PC-9 (cell line): Measurements from ENCODE around the gene HSPA2. TPM values are rescaled to one million over a fixed set of nuclear protein-coding genes. Genes with fewer than 3 reads are reported as not detected.

ENCODE experiments used
- BruUV-seq: library from RNA; stranded (reverse); fragments of 400-500 nt; replicated peaks from 2 replicates; lab custom pipeline; 2021; lab: Mats Ljungman, UMichigan
- CTCF ChIA-PET: fragments of 300-600 bp; sonication (Branson Sonifier 250); formaldehyde crosslinking; loops from one replicate; lab custom pipeline; 2022; ENCODE audit warnings: antibody characterized with exemption; lab: Charles Lee
- POLR2A ChIA-PET: fragments of 300-600 bp; sonication (Branson Sonifier 250); formaldehyde crosslinking; loops from one replicate; lab custom pipeline; 2022; ENCODE audit warnings: antibody characterized with exemption; ENCODE audit not compliant: unreplicated experiment; lab: Charles Lee
- DNase-seq, 2 experiments: peaks; one replicate each; pipeline versions ENCODE4 v3.0.0 to v3.0.0-alpha.2; 2015 to 2022; ENCODE audit warnings: mixed read lengths in 1 of 2
- H2AFZ ChIP-seq: fragments of 200-600 bp; sonication (generic); 2 replicates; pipeline ENCODE4 v1.8.1; 2017; ENCODE audit warnings: antibody characterized with exemption
- H3F3A ChIP-seq: fragments of 200-600 bp; sonication (generic); 2 replicates; pipeline ENCODE4 v1.8.1; 2017; ENCODE audit warnings: antibody characterized with exemption, mild to moderate bottlenecking, low read depth; ENCODE audit not compliant: insufficient read depth
- H3K27ac ChIP-seq: fragments of 200-600 bp; sonication (generic); 2 replicates; pipeline ENCODE4 v1.6.1; 2016; ENCODE audit warnings: mixed run types
- H3K27me3 ChIP-seq: fragments of 200-600 bp; sonication (generic); 2 replicates; pipeline ENCODE4 v1.6.1; 2016; ENCODE audit warnings: low read depth, mixed run types; ENCODE audit not compliant: insufficient read depth
- H3K36me3 ChIP-seq: fragments of 200-600 bp; sonication (generic); 2 replicates; pipeline ENCODE4 v1.6.1; 2016; ENCODE audit warnings: low read depth, mixed run types
- H3K4me1 ChIP-seq: fragments of 200-600 bp; sonication (generic); replicated peaks from 2 replicates; pipeline ENCODE4 v1.6.1; 2016; ENCODE audit warnings: mixed run types; ENCODE audit not compliant: insufficient read depth
- H3K4me2 ChIP-seq: fragments of 200-600 bp; sonication (generic); 2 replicates; pipeline ENCODE4 v1.6.1; 2017; ENCODE audit warnings: mixed run types
- H3K4me3 ChIP-seq: fragments of 200-600 bp; sonication (generic); 2 replicates; pipeline ENCODE4 v1.6.1; 2016; ENCODE audit warnings: mixed run types
- H3K79me2 ChIP-seq: fragments of 200-600 bp; sonication (generic); 2 replicates; pipeline ENCODE4 v1.6.1; 2017; ENCODE audit warnings: low read depth, mixed run types
- H3K9me2 ChIP-seq: fragments of 200-600 bp; sonication (generic); 2 replicates; pipeline ENCODE4 v1.8.1; 2017; ENCODE audit warnings: mild to moderate bottlenecking; ENCODE audit not compliant: insufficient read depth
- H3K9me3 ChIP-seq: fragments of 200-600 bp; sonication (generic); 2 replicates; pipeline ENCODE4 v1.8.1; 2016; ENCODE audit warnings: low read depth; ENCODE audit not compliant: insufficient read depth
- H4K20me1 ChIP-seq: fragments of 200-600 bp; sonication (generic); 2 replicates; pipeline ENCODE4 v1.8.1; 2017; ENCODE audit not compliant: insufficient read depth
- EZH2 ChIP-seq: fragments of 200-600 bp; sonication (generic); IDR thresholded peaks from 2 replicates; pipeline ENCODE4 v1.8.0; 2017; ENCODE audit warnings: antibody characterized with exemption, low read depth
- intact Hi-C: fragments of 100-400 bp; cut with micrococcal nuclease; formaldehyde crosslinking; loops from one replicate; pipeline ENCODE4 v1.10.0; 2022; ENCODE audit not compliant: unreplicated experiment
- total RNA-seq: library from RNA; stranded (reverse); gene quantifications from 2 replicates; pipeline ENCODE4 v1.2.3, GENCODE V29; 2021
- TF ChIP-seq, protein P1 (sequence below): fragments of 200-600 bp; sonication (generic); conservative IDR thresholded peaks from 2 replicates; pipeline ENCODE4 v1.6.1; 2017; ENCODE audit warnings: mixed run types, antibody characterized with exemption, mild to moderate bottlenecking, moderate library complexity

The HSPA2 gene
- total RNA-seq, 1 experiment from 2014 or later: 11.0 TPM

GRCh38 chr14:64510825-64511671, 29.5 kb upstream of the HSPA2 start:
- H3F3A ChIP-seq: peaks cover 33% of the 10 kb centered on the region; the same call in 1 of the 2 replicates
- peak; percentile 62 to 64 for DNase-seq
- intact Hi-C loops: loop anchor here (1.0 kb wide), 1 partner anchor 167 kb away; no protein-coding TSS in a partner anchor
- no peak overlapping the region for H3K4me3 ChIP-seq
- H3K9me3 ChIP-seq: no peaks in the 10 kb centered on the region
- peak overlapping the region; percentile 32 for H3K4me2 ChIP-seq
- POLR2A ChIA-PET: interaction anchor here (0.6 to 0.8 kb wide), 5 partner anchors 66 to 806 kb away, joined by 3 to 6 read pairs (median 4); partner anchors contain the start of gene MTHFD1
- H3K4me1 ChIP-seq: peaks cover 58% of the 10 kb centered on the region
- H3K79me2 ChIP-seq: peaks cover 98% of the 10 kb centered on the region
- peak overlapping the region; percentile 35 for H3K27ac ChIP-seq
- H4K20me1 ChIP-seq: peaks cover 55% of the 10 kb centered on the region
- CTCF ChIA-PET: interaction anchor here (0.5 to 1.2 kb wide), 4 partner anchors 9 to 118 kb away, joined by 3 to 6 read pairs (median 4); no protein-coding TSS in a partner anchor
- peaks cover 14% of the 10 kb centered on the region; the same call in 1 of the 2 replicates for H3K36me3 ChIP-seq
- no peak overlapping the region for H2AFZ ChIP-seq
- H3K27me3 ChIP-seq: no peaks in the 10 kb centered on the region
- TF ChIP-seq, protein P1, sequence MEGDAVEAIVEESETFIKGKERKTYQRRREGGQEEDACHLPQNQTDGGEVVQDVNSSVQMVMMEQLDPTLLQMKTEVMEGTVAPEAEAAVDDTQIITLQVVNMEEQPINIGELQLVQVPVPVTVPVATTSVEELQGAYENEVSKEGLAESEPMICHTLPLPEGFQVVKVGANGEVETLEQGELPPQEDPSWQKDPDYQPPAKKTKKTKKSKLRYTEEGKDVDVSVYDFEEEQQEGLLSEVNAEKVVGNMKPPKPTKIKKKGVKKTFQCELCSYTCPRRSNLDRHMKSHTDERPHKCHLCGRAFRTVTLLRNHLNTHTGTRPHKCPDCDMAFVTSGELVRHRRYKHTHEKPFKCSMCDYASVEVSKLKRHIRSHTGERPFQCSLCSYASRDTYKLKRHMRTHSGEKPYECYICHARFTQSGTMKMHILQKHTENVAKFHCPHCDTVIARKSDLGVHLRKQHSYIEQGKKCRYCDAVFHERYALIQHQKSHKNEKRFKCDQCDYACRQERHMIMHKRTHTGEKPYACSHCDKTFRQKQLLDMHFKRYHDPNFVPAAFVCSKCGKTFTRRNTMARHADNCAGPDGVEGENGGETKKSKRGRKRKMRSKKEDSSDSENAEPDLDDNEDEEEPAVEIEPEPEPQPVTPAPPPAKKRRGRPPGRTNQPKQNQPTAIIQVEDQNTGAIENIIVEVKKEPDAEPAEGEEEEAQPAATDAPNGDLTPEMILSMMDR: peak; percentile 95
- TF ChIP-seq EZH2: no peak
- no peaks in the 10 kb centered on the region for H3K9me2 ChIP-seq
- no TSS peak for BruUV-seq

DNA sequence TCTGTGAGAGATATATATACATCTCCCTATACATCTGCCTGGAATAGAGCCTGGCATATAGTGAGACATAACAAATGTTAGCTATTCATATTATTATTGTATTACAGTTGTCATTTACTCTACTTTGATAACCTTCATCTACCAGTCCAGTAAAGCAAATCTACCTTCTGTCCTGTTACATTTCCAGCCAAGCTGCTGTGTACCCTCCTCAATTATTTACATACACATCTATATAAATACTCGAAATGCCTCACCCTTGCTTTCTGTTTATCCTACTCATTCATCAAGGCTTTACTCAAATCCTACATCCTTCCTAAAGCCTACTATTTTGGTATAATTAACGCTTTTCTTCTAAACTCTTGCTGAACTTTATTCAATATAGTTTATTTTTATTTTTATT, 27.3 kb upstream of the HSPA2 start:
- POLR2A ChIA-PET: no interaction called here
- H4K20me1 ChIP-seq: peaks cover 48% of the 10 kb centered on the region
- DNase-seq: no peak

GRCh38 chr14:64515053-64515452, 25.5 kb upstream of the HSPA2 start:
- CTCF ChIA-PET: interaction anchor here (0.5 to 0.6 kb wide), 2 partner anchors 26 to 42 kb away, joined by 3 to 5 read pairs; partner anchors contain the start of gene HSPA2
- peaks cover 6% of the 10 kb centered on the region; the same call in 1 of the 2 replicates for H3K36me3 ChIP-seq
- peak overlapping the region; percentile 4; the same call in 1 of the 2 replicates for H3K4me2 ChIP-seq

More for the DNA sequence above, 27.3 kb upstream of the HSPA2 start:
- Histone ChIP-seq H3K36me3 (peaks cover 7% of the 10 kb centered on the region; the same call in 1 of the 2 replicates), H3K9me3 (no peaks in the 10 kb centered on the region), H3K79me2 (peaks cover 96% of the 10 kb centered on the region), H3K4me1 (peaks cover 36% of the 10 kb centered on the region), H3K27me3 (no peaks in the 10 kb centered on the region), H3F3A (peaks cover 26% of the 10 kb centered on the region; the same call in 1 of the 2 replicates), H3K27ac (no peak overlapping the region), H2AFZ (no peak overlapping the region), H3K4me3 (no peak overlapping the region), H3K9me2 (no peaks in the 10 kb centered on the region), H3K4me2 (no peak overlapping the region)
- CTCF ChIA-PET: no interaction called here
- BruUV-seq: no TSS peak
- TF ChIP-seq EZH2: no peak
- TF ChIP-seq, protein P1: no peak
- intact Hi-C loops: no loop called here

More at GRCh38 chr14:64515053-64515452, 25.5 kb upstream of the HSPA2 start:
- H4K20me1 ChIP-seq: peaks cover 37% of the 10 kb centered on the region
- BruUV-seq: no TSS peak
- intact Hi-C loops: no loop called here
- H2AFZ ChIP-seq: no peak overlapping the region
- peaks cover 28% of the 10 kb centered on the region for H3F3A ChIP-seq
- no peak overlapping the region for H3K4me3 ChIP-seq
- H3K9me2 ChIP-seq: no peaks in the 10 kb centered on the region
- no peaks in the 10 kb centered on the region for H3K9me3 ChIP-seq
- peaks cover 27% of the 10 kb centered on the region for H3K4me1 ChIP-seq
- TF ChIP-seq, protein P1: no peak
- no peak for TF ChIP-seq EZH2
- peaks cover 95% of the 10 kb centered on the region for H3K79me2 ChIP-seq
- H3K27ac ChIP-seq: peak overlapping the region; percentile 7; the same call in 1 of the 2 replicates
- DNase-seq: peak in 1 of 2 experiments; percentile 70
- H3K27me3 ChIP-seq: no peaks in the 10 kb centered on the region
- POLR2A ChIA-PET: no interaction called here
